Effector memory CD8-positive, alpha-beta T cell (primary cell): ENCODE results near the gene RHOBTB1.

Experiments
- ATAC-seq: fragments of 150-1000 bp; cut with Tn5 transposase; replicated peaks from 2 replicates; pipeline ENCODE4 v1.10.0; 2021; ENCODE audit warnings: mild to moderate bottlenecking, moderate library complexity
- DNase-seq, 3 experiments: peaks; one replicate each; pipeline ENCODE4 v3.0.0; 2021
- H3K27ac Mint-ChIP-seq, 2 donors: one replicate each; pipeline ENCODE4 v1.8.0; 2022; ENCODE audit warnings: mild to moderate bottlenecking in 2 of 2, mixed read lengths in 2 of 2, moderate library complexity in 2 of 2
- H3K27me3 Mint-ChIP-seq, 2 donors: one replicate each; pipeline ENCODE4 v1.8.0; 2022; ENCODE audit warnings: mixed read lengths in 2 of 2
- H3K36me3 Mint-ChIP-seq: one replicate; pipeline ENCODE4 v1.8.0; 2022; ENCODE audit warnings: mild to moderate bottlenecking, moderate library complexity, mixed read lengths; ENCODE audit not compliant: insufficient read depth
- H3K4me1 Mint-ChIP-seq, 2 donors: one replicate each; pipeline ENCODE4 v1.8.0; 2022; ENCODE audit warnings: low read depth in 2 of 2, mixed read lengths in 2 of 2
- H3K4me3 Mint-ChIP-seq, 2 donors: one replicate each; pipeline ENCODE4 v1.8.0; 2022; ENCODE audit warnings: mild to moderate bottlenecking in 2 of 2, mixed read lengths in 2 of 2, moderate library complexity in 2 of 2
- H3K9me3 Mint-ChIP-seq, 2 donors: one replicate each; pipeline ENCODE4 v1.8.0; 2022; ENCODE audit warnings: mixed read lengths in 2 of 2

RHOBTB1 gene

GRCh38 chr10:60872451-60872850, 71.5 kb downstream of the RHOBTB1 start:
- no peaks in the 10 kb centered on the region for H3K36me3 Mint-ChIP-seq
- H3K27ac Mint-ChIP-seq = no peak overlapping the region
- H3K4me1 Mint-ChIP-seq = no peaks in the 10 kb centered on the region
- H3K27me3 Mint-ChIP-seq = peaks cover 19 to 25% of the 10 kb centered on the region in 2 donors
- ATAC-seq (no peak), DNase-seq (no peak)
- H3K4me3 Mint-ChIP-seq = no peak overlapping the region
- no peaks in the 10 kb centered on the region for H3K9me3 Mint-ChIP-seq

- peaks cover 23 to 28% of the 10 kb centered on the region in 2 donors for H3K27me3 Mint-ChIP-seq
- no peak overlapping the region for H3K27ac Mint-ChIP-seq
Observed at GRCh38 chr10:60871215-60871614, 72.8 kb downstream of the RHOBTB1 start.

GRCh38 chr10:60870803-60871202, 73.2 kb downstream of the RHOBTB1 start:
- no peak for ATAC-seq
- Mint-ChIP-seq H3K27me3 (peaks cover 23 to 33% of the 10 kb centered on the region in 2 donors), H3K36me3 (no peaks in the 10 kb centered on the region), H3K27ac (no peak overlapping the region), H3K9me3 (no peaks in the 10 kb centered on the region), H3K4me1 (no peaks in the 10 kb centered on the region), H3K4me3 (no peak overlapping the region)
- DNase-seq = no peak

More at GRCh38 chr10:60871215-60871614, 72.8 kb downstream of the RHOBTB1 start:
- H3K4me3 Mint-ChIP-seq = no peak overlapping the region
- no peaks in the 10 kb centered on the region for H3K9me3 Mint-ChIP-seq
- H3K4me1 Mint-ChIP-seq = no peaks in the 10 kb centered on the region
- DNase-seq (no peak), ATAC-seq (no peak)
- H3K36me3 Mint-ChIP-seq = no peaks in the 10 kb centered on the region

- DNase-seq = no peak
- H3K36me3 Mint-ChIP-seq = no peaks in the 10 kb centered on the region
- H3K9me3 Mint-ChIP-seq = no peaks in the 10 kb centered on the region
- no peak for ATAC-seq
- no peak overlapping the region for H3K27ac Mint-ChIP-seq
- H3K27me3 Mint-ChIP-seq = peaks cover 23 to 34% of the 10 kb centered on the region in 2 donors
- no peak overlapping the region for H3K4me3 Mint-ChIP-seq
- no peaks in the 10 kb centered on the region for H3K4me1 Mint-ChIP-seq
Observed at GRCh38 chr10:60870416-60870728, 73.6 kb downstream of the RHOBTB1 start.

- DNase-seq = no peak
- Mint-ChIP-seq H3K27me3 (peaks cover 23 to 30% of the 10 kb centered on the region in 2 donors), H3K4me3 (no peak overlapping the region), H3K9me3 (no peaks in the 10 kb centered on the region), H3K36me3 (no peaks in the 10 kb centered on the region), H3K27ac (no peak overlapping the region), H3K4me1 (no peaks in the 10 kb centered on the region)
- no peak for ATAC-seq
Observed at GRCh38 chr10:60869652-60870415, 74.2 kb downstream of the RHOBTB1 start.

GRCh38 chr10:60868946-60869345, 75.0 kb downstream of the RHOBTB1 start:
- no peaks in the 10 kb centered on the region for H3K36me3 Mint-ChIP-seq
- H3K27me3 Mint-ChIP-seq = peaks cover 21 to 24% of the 10 kb centered on the region in 2 donors
- no peaks in the 10 kb centered on the region for H3K9me3 Mint-ChIP-seq
- no peak overlapping the region for H3K27ac Mint-ChIP-seq
- DNase-seq = no peak
- ATAC-seq = no peak
- H3K4me3 Mint-ChIP-seq = no peak overlapping the region
- no peaks in the 10 kb centered on the region for H3K4me1 Mint-ChIP-seq

- Mint-ChIP-seq H3K36me3 (no peaks in the 10 kb centered on the region), H3K4me1 (no peaks in the 10 kb centered on the region), H3K27me3 (peaks cover 11 to 40% of the 10 kb centered on the region in 2 donors), H3K27ac (no peak overlapping the region), H3K4me3 (no peak overlapping the region), H3K9me3 (no peaks in the 10 kb centered on the region)
- ATAC-seq (no peak), DNase-seq (no peak)
Observed at GRCh38 chr10:60865198-60865783, 78.7 kb downstream of the RHOBTB1 start.

GRCh38 chr10:60863796-60864195, 80.2 kb downstream of the RHOBTB1 start:
- H3K4me3 Mint-ChIP-seq = no peak overlapping the region
- ATAC-seq (no peak), DNase-seq (no peak)
- no peak overlapping the region for H3K27ac Mint-ChIP-seq
- peaks cover 26 to 45% of the 10 kb centered on the region in 2 donors for H3K27me3 Mint-ChIP-seq
- no peaks in the 10 kb centered on the region for H3K9me3 Mint-ChIP-seq
- H3K4me1 Mint-ChIP-seq = no peaks in the 10 kb centered on the region
- no peaks in the 10 kb centered on the region for H3K36me3 Mint-ChIP-seq

- Mint-ChIP-seq H3K9me3 (no peaks in the 10 kb centered on the region), H3K27me3 (peaks cover 26 to 38% of the 10 kb centered on the region in 2 donors), H3K27ac (no peak overlapping the region), H3K4me1 (no peaks in the 10 kb centered on the region), H3K36me3 (no peaks in the 10 kb centered on the region), H3K4me3 (no peak overlapping the region)
- DNase-seq (no peak), ATAC-seq (no peak)
Observed at GRCh38 chr10:60862517-60862916, 81.5 kb downstream of the RHOBTB1 start.

GRCh38 chr10:60856405-60856804, 87.6 kb downstream of the RHOBTB1 start:
- H3K4me1 Mint-ChIP-seq = no peaks in the 10 kb centered on the region
- no peak overlapping the region for H3K4me3 Mint-ChIP-seq
- H3K27ac Mint-ChIP-seq = no peak overlapping the region
- no peak for ATAC-seq
- H3K9me3 Mint-ChIP-seq = no peaks in the 10 kb centered on the region
- H3K27me3 Mint-ChIP-seq = peaks cover 18 to 44% of the 10 kb centered on the region in 2 donors
- H3K36me3 Mint-ChIP-seq = no peaks in the 10 kb centered on the region
- DNase-seq = no peak

- DNase-seq (no peak), ATAC-seq (no peak)
- H3K27me3 Mint-ChIP-seq = peaks cover 0 to 36% of the 10 kb centered on the region in 2 donors
- no peaks in the 10 kb centered on the region for H3K36me3 Mint-ChIP-seq
- no peaks in the 10 kb centered on the region for H3K4me1 Mint-ChIP-seq
- no peak overlapping the region for H3K4me3 Mint-ChIP-seq
- no peak overlapping the region for H3K27ac Mint-ChIP-seq
- H3K9me3 Mint-ChIP-seq = no peaks in the 10 kb centered on the region
Observed at GRCh38 chr10:60853637-60854036, 90.3 kb downstream of the RHOBTB1 start.

- Mint-ChIP-seq H3K9me3 (no peaks in the 10 kb centered on the region), H3K27ac (no peak overlapping the region), H3K4me3 (no peak overlapping the region), H3K4me1 (no peaks in the 10 kb centered on the region), H3K36me3 (no peaks in the 10 kb centered on the region), H3K27me3 (peaks cover 3 to 36% of the 10 kb centered on the region in 2 donors)
- DNase-seq (no peak), ATAC-seq (no peak)
Observed at GRCh38 chr10:60853107-60853506, 90.9 kb downstream of the RHOBTB1 start.

GRCh38 chr10:60849740-60850139, 94.2 kb downstream of the RHOBTB1 start:
- Mint-ChIP-seq H3K27me3 (peaks cover 22 to 31% of the 10 kb centered on the region in 2 donors), H3K4me1 (no peaks in the 10 kb centered on the region), H3K27ac (no peak overlapping the region), H3K4me3 (no peak overlapping the region), H3K9me3 (no peaks in the 10 kb centered on the region), H3K36me3 (no peaks in the 10 kb centered on the region)
- ATAC-seq = no peak
- no peak for DNase-seq

- Mint-ChIP-seq H3K27ac (no peak overlapping the region), H3K4me1 (no peaks in the 10 kb centered on the region), H3K9me3 (no peaks in the 10 kb centered on the region), H3K36me3 (no peaks in the 10 kb centered on the region), H3K27me3 (peaks cover 22 to 26% of the 10 kb centered on the region in 2 donors), H3K4me3 (no peak overlapping the region)
- no peak for ATAC-seq
- no peak for DNase-seq
Observed at GRCh38 chr10:60849217-60849616, 94.8 kb downstream of the RHOBTB1 start.
